ENCODE results near the gene CACNA1D.

CACNA1D gene

DNA sequence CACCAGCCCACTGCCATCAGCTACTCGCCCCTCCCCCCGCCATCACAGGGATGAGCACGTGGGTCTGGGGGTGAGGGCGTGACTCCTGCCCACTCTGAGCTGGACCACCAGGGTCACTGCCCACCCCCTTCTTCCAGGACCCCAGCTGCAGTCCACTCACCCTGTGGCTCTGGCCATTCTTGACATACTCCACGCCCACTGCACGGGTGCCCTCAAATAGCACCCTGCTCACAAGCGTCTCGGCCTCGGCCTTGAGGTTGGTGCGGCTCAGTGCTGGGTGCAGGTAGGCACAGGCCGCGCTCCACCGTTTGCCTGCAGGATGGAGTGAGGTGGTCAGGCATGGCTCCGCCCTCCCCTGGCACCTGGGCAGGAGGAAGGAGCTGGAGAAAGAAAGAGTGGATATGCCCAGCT lies 327.9 kb downstream of the CACNA1D start:
- DNase-seq (ENCODE audit: low spot score), result no peak

DNA sequence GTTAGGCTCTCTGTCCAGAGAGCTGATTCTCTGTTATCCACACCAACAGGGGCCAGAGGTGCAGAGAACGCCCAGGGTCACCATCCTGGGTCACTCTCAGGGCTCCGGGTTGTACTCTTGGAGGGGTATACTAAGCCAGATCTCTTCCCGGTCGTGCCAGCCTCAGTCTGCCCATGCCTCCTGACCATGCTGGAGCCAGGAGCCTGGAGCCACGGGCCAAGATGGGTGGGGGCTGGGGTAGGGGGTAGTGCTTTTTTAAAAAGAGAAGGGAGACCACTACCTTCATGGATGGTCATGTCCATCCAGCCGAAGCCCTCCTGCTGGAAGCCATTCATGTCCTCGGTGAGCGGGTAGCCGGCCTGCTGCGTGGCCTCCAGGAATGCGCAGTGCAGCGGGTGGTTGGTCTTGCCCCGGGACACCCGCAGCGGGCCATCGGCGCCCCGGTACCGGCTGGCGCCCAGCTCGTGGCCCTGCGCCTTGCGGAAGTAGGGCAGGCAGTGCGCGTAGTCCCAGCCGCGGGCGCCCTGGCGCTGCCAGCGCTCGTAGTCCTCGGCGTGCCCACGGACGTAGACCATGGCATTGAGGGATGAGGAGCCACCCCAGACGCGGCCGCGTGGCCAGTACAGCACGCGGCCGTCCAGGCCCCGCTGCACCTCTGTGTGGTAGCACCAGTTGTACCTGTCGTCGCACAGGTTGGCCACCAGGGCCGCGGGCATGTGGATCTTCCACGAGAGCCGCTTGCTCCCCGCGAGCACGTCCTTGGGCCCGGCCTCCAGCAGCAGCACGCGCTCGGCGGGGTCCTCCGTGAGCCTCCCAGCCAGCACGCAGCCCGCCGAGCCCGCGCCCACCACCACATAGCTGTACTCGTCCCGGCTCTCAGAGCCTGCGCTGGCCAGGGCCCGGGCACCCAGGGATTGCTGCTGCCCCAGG lies 328.9 kb downstream of the CACNA1D start:
- DNase-seq (ENCODE audit: low spot score), result no peak

DNA sequence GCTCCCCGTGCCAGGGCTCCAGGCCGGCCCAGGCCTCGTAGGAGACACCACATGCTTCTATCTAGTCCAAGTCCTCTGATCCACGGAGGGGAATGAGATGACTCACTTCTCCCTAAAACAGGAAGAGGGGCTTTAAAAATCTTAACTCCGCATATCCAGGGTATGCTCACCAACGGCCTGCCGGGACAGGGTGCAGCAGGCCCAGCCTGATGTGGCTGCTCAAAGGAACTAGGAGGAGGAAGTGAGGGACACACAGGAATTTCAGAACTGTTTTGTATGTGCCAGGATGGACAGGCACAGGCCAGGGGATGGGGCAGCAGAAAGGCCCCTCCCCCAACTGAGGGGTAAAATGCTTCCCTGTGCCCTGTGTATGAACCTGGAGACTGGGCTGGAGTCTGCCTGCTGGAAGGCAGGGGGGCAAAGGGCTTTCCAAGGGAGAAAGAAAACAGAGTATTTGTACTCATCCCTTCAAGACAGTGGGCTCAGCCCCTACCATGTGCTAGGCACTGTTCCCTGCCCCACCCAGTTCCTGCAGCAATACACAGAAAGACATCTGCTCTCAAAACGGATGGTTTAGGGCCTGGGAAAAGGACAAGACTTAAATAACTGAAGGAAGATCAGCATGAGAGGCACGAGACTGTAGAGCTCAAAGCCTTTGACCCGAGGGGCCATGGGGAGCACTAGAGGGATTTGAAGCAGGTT lies 329.7 kb downstream of the CACNA1D start:
- DNase-seq (ENCODE audit: low spot score), result no peak

DNA sequence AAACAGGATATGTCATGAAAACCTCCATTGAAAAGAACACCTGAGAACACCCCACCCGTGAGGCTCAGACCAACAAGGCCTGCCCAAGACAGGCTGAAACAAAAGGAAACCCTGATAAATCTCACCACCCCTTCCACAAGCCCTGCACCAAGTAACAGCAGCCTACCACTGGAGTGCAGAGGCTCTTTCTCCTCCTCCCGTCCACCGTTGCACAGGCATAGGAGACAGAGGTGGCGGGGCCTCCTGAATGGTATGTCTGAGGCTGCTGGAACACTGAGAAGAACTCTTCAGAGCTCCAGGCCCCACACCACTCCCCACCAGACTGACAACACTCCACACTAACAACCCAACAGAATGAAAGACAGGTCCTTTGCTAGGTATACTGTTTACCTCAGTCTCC lies 330.4 kb downstream of the CACNA1D start:
- DNase-seq (ENCODE audit: low spot score), result no peak

DNA sequence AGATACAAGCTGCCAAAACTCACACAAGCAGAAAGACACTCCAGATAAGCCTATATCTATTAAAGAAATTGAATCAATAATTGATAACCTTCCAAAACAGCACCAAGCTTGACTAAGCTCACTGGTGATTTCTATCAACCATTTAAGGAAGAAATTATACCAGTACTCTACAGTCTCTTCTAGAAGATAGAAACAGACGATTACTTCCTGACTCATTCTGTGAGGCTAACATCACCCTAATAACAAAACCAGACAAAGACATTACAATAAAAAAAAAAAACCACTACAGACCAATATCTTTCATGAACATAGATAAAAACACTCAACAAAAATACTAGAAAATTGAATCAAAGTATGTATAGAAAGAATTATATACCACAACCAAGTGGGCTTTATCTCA lies 331.6 kb downstream of the CACNA1D start:
- no peak for DNase-seq (ENCODE audit: low spot score)

DNA sequence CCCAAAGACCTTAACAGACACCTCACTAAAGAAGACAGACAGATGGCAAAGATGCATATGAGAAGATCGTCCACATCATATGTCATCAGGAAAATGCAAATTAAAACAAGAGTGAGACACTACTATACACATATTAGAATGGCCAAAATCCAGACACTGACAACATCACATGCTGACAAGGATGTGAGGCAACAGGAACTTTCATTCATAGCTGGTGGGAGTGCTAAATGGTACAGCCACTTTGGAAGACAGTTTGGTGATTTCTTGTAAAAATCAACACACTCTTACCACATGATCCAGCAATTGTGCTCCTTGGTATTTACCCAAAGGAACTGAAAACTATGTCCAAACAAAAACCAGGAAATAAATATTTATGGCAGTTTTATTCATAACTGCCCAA lies 334.2 kb downstream of the CACNA1D start:
- no peak for DNase-seq (ENCODE audit: low spot score)

DNA sequence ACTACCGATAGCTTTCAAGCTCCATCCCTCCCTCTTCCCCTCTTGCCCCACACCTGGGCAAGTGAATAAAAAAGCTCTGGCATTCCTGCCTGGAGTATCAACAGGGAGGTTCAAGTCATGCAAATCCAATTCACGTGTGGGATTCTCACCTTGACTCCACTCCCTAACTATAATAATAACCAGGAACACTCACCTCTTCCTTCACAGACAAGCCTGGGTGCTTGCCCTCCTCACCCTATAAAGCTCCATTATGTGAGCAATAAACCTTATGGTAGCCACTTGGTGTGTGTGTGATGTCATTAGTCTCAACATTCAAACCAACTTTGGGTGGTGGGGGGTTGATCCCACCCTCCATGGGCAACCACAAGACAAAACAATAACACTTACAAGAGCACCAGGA lies 335.2 kb downstream of the CACNA1D start:
- no peak for DNase-seq (ENCODE audit: low spot score)

DNA sequence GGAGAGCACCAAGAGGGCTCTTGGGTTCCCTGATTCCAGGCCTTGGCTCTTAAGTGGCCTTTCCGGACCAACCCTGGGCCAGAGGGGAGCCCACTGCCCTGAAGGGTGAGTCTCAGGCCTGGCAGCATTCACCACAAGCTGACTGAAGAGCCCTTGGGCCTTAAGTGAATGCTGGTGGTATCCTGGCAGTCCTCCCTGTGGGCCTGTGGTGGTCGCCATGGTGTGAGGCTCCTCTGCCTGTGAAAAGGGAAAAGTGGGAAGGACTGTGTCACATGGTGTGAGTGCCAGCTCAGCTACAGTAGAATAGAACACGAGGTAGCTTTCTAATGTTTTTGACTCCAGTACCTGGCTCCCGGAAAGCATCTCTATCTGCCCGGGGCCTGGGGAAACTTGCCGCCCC lies 336.5 kb downstream of the CACNA1D start:
- DNase-seq (ENCODE audit: low spot score), result no peak

DNA sequence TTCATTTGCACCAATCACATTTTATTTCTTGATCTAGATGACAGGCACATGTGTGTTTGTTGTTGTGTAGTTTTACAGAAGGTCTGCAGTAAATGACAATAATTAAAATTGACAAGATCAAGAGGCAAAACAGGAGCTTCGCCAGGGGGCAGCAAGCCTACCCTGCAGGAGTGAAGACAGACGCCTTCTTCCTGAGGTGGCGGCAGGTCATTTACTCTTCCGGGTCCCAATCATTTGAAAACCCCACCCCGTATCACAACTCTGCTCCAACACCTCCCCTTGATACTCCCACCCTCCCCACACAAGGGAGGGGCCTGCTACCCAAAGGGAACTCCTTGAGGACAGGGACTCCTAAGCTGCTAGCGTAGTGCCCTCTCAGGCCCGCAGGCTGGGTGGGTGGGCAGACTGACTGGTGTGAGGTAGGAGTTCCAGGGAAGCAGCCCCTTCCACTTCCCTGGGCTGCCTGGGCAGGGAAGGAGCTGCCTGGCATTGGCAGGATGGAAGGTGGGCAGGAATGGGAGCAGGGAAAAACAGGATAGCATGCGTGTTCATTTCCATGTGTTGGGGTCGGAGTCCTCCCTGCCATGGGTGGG lies 338.7 kb downstream of the CACNA1D start:
- no peak for DNase-seq (ENCODE audit: low spot score)

DNA sequence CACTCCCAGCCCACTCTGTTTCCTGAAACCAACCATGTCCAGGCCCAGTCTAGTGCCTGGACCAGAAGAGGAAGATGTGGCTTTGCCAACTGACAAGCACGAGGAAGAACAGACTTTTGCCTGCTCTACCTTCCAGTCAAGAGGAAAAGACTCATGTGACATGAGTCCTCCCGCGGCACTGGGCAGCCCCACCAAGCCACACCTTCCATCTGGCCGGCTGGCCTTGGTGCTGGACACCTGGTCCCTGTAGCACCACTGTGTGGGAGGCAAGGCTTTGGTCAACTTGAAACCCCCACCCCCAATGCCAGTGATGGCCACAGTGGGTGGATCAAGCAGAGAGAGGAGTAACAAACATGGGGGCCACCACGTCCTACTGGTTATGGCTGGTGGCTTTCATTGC lies 339.3 kb downstream of the CACNA1D start:
- no peak for DNase-seq (ENCODE audit: low spot score)

DNA sequence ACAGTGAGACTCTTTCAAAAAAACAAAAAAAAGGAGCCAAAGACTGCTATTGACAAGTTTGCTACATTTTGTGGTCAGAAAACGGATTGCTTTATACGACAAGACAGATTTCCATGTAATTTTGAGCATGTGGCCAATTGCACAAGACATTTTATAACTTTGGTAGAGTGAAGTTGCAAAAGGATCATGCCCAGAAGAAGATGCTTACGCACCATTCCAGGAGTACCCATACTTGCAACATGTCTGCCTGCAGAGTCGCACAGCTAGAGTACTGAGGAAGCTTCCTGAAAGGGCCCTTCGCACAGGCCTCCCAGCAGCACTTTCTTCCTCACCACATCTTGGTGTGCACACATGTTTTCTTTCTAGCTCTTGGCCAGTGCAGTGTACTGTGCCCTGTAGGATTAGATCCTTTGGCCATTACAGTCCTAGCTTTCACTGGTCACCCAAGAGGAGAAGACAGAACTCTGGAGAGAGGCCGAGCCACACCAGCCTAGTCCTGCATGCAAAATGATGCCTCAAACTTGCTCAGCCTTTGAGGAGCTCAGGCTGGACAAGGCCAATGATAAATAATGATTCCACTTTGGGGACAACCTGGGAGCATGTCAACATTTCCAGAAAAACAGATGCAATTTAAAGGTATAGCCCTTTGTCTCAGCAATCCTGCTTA lies 340.2 kb downstream of the CACNA1D start:
- DNase-seq (ENCODE audit: low spot score), result no peak

DNA sequence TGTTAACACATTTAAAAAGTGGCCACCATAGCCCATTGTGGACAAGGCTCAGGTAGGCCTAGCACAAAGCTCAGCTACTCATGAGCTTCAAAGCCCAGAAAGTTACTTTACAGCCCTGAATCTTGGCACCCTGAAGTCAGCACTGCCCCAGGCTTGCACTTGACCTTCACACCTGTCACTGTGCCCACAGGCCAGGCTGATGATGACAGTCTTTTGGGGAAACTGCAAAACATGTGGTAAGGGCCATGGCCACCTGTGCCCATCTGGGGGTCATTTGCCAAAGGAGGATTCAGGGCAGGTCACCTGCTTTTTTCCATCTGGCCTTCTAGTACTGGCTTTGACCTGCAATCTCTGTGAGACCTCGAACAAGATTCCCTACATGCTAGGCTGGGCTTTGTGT lies 340.8 kb downstream of the CACNA1D start:
- no peak for DNase-seq (ENCODE audit: low spot score)

DNA sequence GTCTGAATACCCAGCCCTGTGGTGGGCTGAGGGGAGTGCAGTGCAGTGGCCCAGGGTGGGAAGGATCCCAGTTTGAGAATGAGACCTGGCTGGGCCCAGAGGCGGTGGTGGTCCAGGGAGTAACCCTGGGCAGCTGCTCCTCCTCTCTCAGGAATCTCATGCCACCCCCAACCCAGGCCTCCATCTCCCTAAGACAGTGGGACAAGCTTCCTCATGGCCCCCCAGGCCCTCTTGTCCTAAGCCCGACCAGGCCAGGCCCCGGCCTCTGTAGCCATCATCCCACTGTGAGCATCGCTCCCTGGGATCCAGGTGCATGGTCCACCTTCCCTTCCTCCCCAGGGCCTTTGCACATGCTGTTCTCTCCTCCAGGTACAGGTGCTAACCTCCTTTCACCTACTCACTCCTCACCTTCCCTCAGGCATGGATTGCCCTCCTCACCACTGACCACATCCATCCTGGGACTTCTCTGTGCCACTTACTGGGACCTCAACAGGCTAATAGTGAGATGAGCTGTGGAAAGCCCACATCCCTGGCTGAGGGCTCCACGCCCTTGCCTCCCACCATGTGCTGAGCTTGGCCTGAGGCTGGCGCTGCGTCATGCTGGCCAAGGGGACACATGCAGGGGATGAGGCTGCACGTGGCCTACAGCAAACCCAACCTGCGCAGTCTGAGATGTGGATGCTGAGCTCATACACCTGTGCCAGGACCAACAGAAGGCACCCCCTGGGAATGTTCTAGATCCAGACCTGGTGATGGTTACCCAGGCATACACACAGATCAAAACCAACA lies 341.9 kb downstream of the CACNA1D start:
- DNase-seq (ENCODE audit: low spot score), result no peak

DNA sequence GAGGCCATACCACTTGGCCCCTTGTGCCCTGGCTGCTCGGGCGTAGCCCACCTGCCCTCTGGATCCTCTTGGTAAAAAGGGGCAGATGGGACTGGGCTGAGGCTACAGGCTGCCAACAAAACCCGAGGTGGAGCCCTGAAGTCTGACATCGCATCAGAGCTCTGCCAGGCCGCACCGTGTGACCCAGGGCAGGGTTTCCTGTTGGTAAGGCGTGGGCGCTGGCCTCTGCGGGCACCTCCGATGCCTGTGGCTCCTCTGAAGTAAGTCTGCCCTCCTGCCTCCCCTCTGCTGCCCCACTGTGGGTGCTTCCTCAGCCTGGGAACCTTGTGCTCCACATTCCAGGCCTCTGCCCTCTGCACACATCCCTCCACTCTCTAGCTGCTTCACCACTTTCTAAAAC lies 342.9 kb downstream of the CACNA1D start:
- DNase-seq (ENCODE audit: low spot score), result no peak

DNA sequence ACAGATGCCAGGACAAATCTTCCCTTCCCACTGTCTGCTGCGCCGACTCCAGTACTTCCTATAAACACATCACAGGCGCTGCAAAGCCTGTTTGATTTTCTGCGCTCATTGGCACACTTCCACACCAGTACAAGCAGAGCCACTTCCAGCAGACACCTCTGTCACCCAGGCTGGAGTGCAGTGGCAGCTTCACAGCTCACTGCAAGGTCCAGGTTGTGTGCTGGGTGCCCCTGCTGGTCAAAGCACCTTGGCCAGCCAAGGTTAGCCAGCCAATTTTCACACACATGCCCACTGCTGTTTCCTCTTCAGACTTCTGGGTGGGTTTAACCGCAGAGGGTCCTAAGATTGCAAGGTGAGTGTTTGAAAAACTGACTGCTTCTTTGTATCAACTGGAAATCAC lies 346.9 kb downstream of the CACNA1D start:
- DNase-seq (ENCODE audit: low spot score), result no peak

DNA sequence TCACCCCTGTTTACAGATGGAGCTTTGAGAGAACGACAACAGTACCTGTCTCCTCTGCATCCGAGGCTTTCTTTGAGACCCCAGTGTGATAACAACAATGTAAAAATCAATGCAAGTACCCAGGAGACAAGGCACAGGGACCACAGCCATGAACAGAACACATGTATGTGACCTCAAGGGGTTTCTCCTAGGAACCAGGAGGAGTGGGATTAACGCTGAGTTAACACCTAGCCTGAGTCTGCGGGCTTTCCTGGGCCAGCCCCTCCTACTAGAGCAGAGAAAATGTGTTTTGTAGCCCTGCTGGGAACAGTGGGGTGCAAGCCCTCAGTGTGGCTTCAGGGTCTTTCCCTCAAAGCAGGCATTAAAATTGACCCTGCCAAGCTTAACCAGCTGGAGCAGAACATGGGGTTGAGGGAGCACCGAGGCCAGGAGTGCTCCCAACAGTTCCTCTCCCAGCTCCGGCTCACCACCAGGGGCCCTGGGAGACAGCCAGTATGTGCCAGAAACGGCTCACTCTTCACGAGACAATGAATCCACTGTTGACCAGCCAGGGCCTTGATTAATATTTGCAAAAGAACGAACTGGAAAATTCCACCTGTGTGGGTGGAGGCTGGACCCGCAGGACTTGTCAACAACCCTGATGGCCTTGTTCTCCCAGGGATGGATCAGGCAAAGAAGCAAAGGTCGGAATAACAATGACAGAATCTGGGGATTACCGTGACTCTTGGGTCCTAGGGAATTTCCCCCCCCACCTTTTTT lies 348.2 kb downstream of the CACNA1D start:
- no peak for DNase-seq (ENCODE audit: low spot score)

DNA sequence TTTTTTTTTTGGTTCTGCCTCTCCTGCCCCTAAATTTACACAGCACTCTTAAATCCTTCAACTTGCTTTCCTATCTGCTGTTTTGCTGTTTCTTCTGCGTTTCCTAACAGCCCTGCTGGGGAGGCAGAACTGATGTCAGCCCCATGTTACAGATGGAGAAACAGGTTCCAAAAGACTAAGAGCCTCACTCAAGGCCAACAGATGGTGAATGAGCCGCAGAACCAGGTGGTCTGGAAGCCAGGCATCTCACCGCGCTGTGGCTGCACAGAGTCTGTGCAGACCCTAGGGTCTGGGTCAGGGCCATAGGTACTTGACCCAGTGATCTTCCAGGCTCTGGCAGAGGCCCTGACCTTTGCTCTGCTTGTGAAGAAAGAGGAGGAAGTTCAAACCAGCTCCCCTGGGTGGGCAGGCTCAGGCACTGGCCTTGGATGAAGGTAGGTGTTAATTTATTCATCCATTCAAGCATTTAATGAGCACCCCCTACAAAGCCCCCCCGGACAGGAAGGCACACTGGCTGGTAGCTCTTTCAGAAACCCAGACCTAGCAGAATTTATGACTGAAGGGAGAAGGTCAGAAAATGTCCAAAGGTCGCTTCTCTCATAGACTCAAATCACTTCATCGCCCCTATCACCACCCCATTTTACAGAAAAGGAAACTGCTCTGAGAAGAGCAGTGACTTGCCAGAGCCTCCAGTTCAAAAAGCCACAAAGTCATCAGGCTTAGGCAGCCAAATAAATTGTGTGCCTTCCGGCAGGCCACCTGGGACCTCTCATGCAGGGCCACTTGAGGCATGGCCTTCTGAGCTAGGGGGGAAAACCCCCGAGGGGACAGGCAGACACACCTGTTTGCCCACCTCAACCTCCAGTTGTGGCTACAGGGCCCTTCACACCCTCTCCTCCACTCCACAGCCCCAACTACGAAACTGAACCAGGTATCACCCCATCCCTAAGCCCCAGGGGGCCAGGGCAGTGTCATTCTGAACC lies 349.1 kb downstream of the CACNA1D start:
- DNase-seq (ENCODE audit: low spot score), result no peak

DNA sequence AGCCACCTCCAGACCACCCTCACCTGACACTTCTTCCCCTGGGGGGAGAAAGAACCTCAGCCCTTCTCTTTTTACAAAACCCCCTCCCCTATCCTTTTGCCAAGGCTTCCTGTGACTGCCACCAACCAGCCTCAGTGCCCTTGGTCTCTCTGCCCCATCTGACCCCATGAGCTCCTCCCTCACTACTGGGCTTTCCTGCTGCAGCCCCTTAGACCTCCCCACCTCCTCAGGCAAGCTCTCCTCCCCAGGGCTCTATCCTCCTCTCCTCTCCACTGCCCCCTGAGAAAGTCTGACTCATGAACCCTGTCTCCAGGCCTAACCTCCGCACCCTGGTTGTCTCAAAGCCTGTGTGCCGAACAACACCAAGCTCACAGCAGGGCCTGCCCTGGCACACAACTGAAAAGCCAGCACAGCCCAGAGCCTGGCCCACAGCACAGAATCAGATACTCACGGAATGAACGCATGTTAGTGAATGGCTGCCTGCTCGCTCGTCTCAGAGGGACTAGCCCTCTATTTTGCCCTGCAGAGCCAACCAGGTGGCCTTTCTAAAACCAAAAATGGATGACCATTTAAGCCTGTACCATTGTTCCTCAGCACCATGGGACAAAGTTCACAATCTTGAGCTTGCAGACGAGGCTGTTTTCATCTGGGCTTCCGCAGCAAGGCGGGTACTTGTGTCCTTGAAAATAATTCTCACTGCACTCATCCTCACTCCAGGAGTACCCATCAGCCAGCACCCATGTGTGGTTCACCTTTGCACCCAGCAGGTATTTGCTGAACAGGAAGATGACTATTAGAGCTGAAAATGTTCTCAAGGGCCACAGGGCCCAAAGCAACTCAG lies 350.1 kb downstream of the CACNA1D start:
- DNase-seq (ENCODE audit: low spot score), result no peak

All from RKO (cell line).